Stomach smooth muscle (tissue), 2 donors: ENCODE measurements around the gene RNASEH2A.

Experiments used
- H3K27ac ChIP-seq: one replicate; pipeline ENCODE4 v1.7.0; 2013; ENCODE audit warnings: mild to moderate bottlenecking, low read length, inconsistent platforms
- H3K27me3 ChIP-seq, 2 donors: one replicate each; pipeline ENCODE4 v1.7.0; 2013; ENCODE audit warnings: low read length in 2 of 2; ENCODE audit not compliant: insufficient read depth in 2 of 2, control insufficient read depth in 1 of 2
- H3K36me3 ChIP-seq, 2 donors: one replicate each; pipeline ENCODE4 v1.7.0; 2013; ENCODE audit warnings: low read length in 2 of 2; ENCODE audit not compliant: control insufficient read depth in 2 of 2, insufficient read depth in 2 of 2
- H3K4me1 ChIP-seq: one replicate; pipeline ENCODE4 v1.7.0; 2013; ENCODE audit warnings: low read length; ENCODE audit not compliant: control insufficient read depth, insufficient read depth
- H3K4me3 ChIP-seq, 2 donors: one replicate each; pipeline ENCODE4 v1.7.0; 2013; ENCODE audit warnings: low read length in 2 of 2
- H3K9ac ChIP-seq, 2 donors: one replicate each; pipeline ENCODE4 v1.7.0; 2013; ENCODE audit warnings: low read length in 2 of 2, mild to moderate bottlenecking in 1 of 2
- H3K9me3 ChIP-seq, 2 donors: one replicate each; pipeline ENCODE4 v1.7.0; 2013; ENCODE audit warnings: low read length in 2 of 2; ENCODE audit not compliant: control insufficient read depth in 2 of 2
- donor health status: healthy.
- donor health status: Pancreatic carcinoma.

Gene RNASEH2A

DNA sequence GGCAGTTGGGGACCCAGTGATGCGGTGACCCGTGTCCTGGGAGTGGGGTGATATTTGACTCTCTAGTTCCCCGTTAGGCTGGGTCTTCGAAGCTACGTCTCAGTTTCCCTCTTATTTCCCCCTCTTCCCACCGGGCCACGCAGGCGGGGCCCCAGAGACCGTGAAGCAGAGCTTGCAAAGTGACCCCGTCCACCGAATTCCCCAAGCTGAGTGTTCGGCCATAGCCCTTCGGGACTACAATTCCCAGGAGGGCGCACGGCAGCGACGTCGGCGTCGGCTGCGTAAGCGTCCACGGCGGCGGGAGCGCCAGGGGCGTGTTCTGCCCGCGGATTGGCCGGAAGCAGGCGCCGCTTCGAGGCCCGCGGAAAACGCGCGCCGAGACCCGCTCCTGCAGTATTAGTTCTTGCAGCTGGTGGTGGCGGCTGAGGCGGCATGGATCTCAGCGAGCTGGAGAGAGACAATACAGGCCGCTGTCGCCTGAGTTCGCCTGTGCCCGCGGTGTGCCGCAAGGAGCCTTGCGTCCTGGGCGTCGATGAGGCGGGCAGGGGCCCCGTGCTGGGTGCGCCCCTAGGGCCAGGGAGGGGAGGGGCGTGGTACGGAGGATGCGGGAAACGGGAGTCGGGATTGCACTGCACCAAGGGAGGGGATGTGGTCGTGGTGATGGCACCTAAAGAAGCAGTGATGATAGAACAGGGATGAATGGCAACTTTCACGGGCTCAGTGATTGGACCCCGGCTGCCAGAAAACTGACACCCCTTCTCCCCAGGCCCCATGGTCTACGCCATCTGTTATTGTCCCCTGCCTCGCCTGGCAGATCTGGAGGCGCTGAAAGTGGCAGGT, at the start of gene RNASEH2A:
Gene RNASEH2A (plus strand): TSS at position 343 of the 840 bp plus-strand sequence. CDS start 90 bp downstream, at position 433.
- Histone ChIP-seq H3K9ac (peak within 1 kb of the TSS; percentile 75 to 83), H3K9me3 (no peaks in the 10 kb centered on the region), H3K27ac (peak within 1 kb of the TSS; percentile 11), H3K36me3 (no peaks in the 10 kb centered on the region), H3K4me3 (peak within 1 kb of the TSS; percentile 70 to 86), H3K27me3 (no peaks in the 10 kb centered on the region), H3K4me1 (peaks cover 21% of the 10 kb centered on the region)

DNA sequence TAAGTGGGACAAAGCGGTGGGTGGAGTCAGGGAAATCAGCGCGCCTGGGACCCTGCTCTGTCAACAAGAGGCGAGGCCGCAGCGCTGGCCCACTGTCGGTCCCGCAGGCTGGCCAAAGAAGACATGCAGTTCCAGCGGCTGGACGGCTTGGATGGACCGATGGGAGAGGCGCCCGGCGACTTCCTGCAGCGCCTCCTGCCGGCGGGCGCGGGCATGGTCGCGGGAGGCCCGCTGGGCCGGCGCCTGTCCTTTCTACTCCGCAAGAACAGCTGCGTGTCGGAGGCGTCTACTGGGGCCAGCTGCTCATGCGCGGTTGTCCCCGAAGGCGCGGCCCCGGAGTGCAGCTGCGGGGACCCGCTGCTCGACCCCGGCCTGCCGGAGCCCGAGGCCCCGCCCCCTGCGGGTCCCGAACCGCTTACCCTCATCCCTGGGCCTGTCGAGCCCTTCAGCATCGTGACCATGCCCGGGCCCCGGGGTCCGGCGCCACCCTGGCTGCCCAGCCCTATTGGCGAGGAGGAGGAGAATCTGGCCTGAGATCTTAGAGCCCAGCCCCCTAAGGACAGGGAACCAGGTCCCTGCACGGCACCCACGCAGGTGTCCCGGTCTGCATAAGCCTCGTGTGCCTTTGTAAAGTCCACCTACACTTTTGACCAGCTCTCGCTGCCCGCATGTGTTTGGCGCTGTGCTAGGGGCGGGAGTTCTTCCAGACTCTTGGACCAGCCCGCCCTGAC, 48.7 kb upstream of the RNASEH2A start:
- peaks cover 9% of the 10 kb centered on the region for H3K4me1 ChIP-seq
- peak overlapping the region in 1 of 2 donors; percentile 66 for H3K4me3 ChIP-seq
- no peaks in the 10 kb centered on the region for H3K36me3 ChIP-seq
- peak overlapping the region; percentile 29 to 45 for H3K9ac ChIP-seq
- no peaks in the 10 kb centered on the region for H3K9me3 ChIP-seq
- H3K27me3 ChIP-seq = no peaks in the 10 kb centered on the region
- peak overlapping the region; percentile 41 for H3K27ac ChIP-seq

DNA sequence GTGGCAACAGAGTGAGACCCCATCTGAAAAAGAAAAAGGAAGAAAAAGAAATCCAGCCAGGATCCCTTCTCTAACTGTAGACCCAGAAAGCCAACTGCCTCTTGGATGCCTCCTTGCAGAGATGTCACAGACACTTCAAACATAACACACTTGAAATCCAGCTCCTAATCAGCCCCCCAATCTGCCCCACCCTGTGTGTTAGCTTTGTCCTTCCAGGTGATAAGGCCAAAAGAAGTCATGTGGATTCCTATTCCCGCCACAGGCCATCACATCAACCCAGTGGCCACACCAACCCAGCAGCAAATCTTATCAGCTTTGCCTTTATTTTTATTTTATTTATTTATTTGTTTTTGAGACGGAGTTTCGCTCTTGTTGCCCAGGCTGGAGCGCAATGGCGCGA, 46.7 kb upstream of the RNASEH2A start:
- H3K9me3 ChIP-seq = no peaks in the 10 kb centered on the region
- no peak overlapping the region for H3K4me3 ChIP-seq
- H3K27me3 ChIP-seq = no peaks in the 10 kb centered on the region
- peaks cover 9% of the 10 kb centered on the region for H3K4me1 ChIP-seq
- peaks cover 0 to 5% of the 10 kb centered on the region in 2 donors for H3K36me3 ChIP-seq
- no peak overlapping the region for H3K9ac ChIP-seq
- H3K27ac ChIP-seq = no peak overlapping the region

DNA sequence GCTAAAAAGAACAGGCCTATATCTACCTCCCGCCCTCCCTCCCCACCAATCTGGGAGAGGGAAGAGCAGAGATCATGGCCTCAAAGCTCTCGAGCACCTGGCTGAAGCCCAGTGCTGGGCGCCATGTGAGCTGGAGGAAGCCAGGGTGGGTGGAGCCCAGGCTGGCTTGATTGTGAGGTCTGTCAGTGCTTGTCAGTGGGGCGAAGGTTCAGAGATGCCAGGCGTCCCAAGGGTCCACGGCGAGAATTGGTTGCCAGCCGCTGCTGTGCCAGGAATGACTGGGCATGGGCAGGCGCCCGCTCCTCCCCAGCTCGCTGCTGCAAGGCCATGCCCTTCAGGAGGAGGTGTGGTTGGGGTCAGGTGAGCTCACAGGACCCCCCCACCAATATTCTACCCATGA, 43.3 kb upstream of the RNASEH2A start:
- Histone ChIP-seq H3K9ac (no peak overlapping the region), H3K36me3 (peaks cover 0 to 5% of the 10 kb centered on the region in 2 donors), H3K27me3 (no peaks in the 10 kb centered on the region), H3K9me3 (no peaks in the 10 kb centered on the region), H3K4me3 (no peak overlapping the region), H3K4me1 (no peaks in the 10 kb centered on the region), H3K27ac (no peak overlapping the region)

GRCh38 chr19:12764698-12765097, 41.7 kb upstream of the RNASEH2A start:
- no peak overlapping the region for H3K27ac ChIP-seq
- H3K9me3 ChIP-seq = no peaks in the 10 kb centered on the region
- H3K36me3 ChIP-seq = peaks cover 0 to 5% of the 10 kb centered on the region in 2 donors
- H3K4me1 ChIP-seq = no peaks in the 10 kb centered on the region
- no peaks in the 10 kb centered on the region for H3K27me3 ChIP-seq
- H3K4me3 ChIP-seq = no peak overlapping the region
- no peak overlapping the region for H3K9ac ChIP-seq

- H3K36me3 ChIP-seq = peaks cover 0 to 7% of the 10 kb centered on the region in 2 donors
- H3K4me3 ChIP-seq = peak overlapping the region; percentile 70 to 73
- H3K9me3 ChIP-seq = no peaks in the 10 kb centered on the region
- H3K9ac ChIP-seq = no peak overlapping the region
- H3K27ac ChIP-seq = no peak overlapping the region
- no peaks in the 10 kb centered on the region for H3K27me3 ChIP-seq
- no peaks in the 10 kb centered on the region for H3K4me1 ChIP-seq
These were observed 40.3 kb upstream of the RNASEH2A start for GRCh38 chr19:12766051-12766521.

DNA sequence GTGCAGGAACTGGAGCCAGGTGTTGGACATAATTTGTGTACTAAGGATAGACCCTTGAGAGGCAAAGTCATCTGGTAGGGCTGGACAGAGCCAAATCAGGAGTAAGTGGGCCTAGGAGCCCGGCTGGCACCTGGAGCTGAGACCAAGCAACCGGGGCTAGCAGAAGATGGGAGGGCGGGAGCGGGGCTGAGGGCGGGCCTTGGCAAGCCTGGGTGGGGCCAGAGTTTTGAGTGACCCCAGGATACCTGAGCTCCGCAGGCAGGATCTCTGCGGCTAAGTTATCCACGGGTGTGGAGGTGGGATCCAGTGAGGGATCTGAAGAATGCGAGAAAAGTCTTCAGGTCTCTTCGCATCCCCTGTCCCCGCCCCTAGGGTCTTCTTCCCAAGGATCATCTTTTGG, 39.2 kb upstream of the RNASEH2A start:
- H3K4me1 ChIP-seq = no peaks in the 10 kb centered on the region
- no peak overlapping the region for H3K27ac ChIP-seq
- H3K9me3 ChIP-seq = no peaks in the 10 kb centered on the region
- peaks cover 0 to 7% of the 10 kb centered on the region in 2 donors for H3K36me3 ChIP-seq
- H3K27me3 ChIP-seq = no peaks in the 10 kb centered on the region
- no peak overlapping the region for H3K9ac ChIP-seq
- H3K4me3 ChIP-seq = no peak overlapping the region

GRCh38 chr19:12767666-12768065, 38.7 kb upstream of the RNASEH2A start:
- Histone ChIP-seq H3K9ac (no peak overlapping the region), H3K4me3 (no peak overlapping the region), H3K27ac (no peak overlapping the region), H3K4me1 (no peaks in the 10 kb centered on the region), H3K36me3 (peaks cover 0 to 7% of the 10 kb centered on the region in 2 donors), H3K9me3 (no peaks in the 10 kb centered on the region), H3K27me3 (no peaks in the 10 kb centered on the region)

DNA sequence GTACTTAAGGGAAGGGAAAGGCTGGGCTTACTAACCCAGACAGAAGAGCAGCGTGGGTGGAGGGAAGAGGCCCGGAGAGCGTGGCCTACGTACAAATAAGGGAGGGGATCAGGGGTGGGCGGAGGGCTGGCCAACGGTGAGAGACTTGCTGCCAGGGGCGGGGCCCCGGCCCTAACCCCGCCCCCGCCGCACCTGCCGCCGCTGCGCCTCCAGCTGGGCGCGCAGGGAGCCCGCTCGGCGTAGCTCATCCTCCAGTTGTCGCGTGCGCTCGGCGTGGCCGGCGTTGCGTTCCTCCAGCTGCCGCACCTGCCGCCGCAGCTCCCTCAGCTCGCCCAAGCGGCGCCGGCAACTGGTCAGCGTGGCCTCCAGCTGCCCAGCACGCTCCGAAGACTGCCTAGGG, 36.7 kb upstream of the RNASEH2A start:
- H3K27me3 ChIP-seq = no peaks in the 10 kb centered on the region
- H3K4me1 ChIP-seq = peaks cover 3% of the 10 kb centered on the region
- no peaks in the 10 kb centered on the region for H3K9me3 ChIP-seq
- H3K9ac ChIP-seq = no peak overlapping the region
- H3K27ac ChIP-seq = no peak overlapping the region
- H3K36me3 ChIP-seq = peaks cover 0 to 2% of the 10 kb centered on the region in 2 donors
- H3K4me3 ChIP-seq = no peak overlapping the region

GRCh38 chr19:12770922-12771321, 35.5 kb upstream of the RNASEH2A start:
- Histone ChIP-seq H3K4me1 (peaks cover 9% of the 10 kb centered on the region), H3K36me3 (peaks cover 0 to 2% of the 10 kb centered on the region in 2 donors), H3K27me3 (no peaks in the 10 kb centered on the region), H3K4me3 (no peak overlapping the region), H3K9ac (no peak overlapping the region), H3K27ac (no peak overlapping the region), H3K9me3 (no peaks in the 10 kb centered on the region)
